ENCODE measurements around the gene GOLGA8S. TPM values are rescaled to one million over a fixed set of nuclear protein-coding genes. Genes with fewer than 3 reads are reported as not detected.
"Not testable (repeated sequence)": the region's sequence is repeated elsewhere in the genome, so short reads cannot be mapped to it uniquely, and the experiment has no call there.

The GOLGA8S gene, protein sequence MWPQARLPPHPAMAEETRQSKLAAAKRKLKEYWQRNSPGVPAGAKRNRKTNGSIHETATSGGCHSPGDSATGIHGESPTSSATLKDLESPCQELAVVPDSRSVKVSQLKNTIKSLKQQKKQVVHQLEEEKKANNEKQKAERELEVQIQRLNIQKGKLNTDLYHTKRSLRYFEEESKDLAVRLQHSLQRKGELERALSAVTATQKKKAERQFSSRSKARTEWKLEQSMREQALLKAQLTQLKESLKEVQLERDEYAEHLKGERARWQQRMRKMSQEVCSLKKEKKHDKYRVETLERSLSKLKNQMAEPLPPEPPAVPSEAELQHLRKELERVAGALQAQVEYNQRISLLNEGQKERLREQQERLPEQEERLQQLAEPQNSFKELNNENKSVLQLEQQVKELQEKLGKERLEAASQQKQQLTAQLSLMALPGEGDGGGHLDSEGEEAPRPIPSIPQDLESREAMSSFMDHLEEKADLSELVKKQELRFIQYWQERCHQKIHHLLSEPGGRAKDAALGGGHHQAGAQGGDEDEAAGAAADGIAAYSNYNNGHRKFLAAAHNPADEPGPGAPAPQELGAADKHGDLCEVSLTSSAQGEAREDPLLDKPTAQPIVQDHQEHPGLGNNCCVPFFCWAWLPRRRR
- under 1 TPM in 3 of 6 donors, not detected in 3; 0.17 to 0.34 (median 0.33) TPM for total RNA-seq

DNA sequence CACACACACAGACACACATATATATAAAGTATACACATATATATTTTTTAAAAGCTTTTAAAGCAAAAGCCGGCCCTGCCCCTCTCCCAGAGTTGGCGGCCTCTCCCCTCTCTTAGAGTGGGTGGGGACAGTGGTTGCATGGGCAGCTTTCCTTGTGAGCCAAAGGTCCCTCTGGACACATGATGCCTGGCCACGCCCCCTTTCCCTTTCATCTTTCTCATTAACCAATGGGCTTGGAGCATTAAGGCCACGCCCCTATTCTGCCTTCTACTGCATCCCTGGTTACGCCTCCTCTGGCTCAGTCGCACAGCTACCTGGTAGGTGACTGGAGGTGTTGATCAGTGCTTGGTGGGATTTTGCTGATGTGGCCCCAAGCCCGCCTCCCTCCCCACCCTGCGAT is at the start of gene GOLGA8S:
GOLGA8S (plus strand) TSS at position 301 of the 400 bp plus-strand sequence; CDS start at position 363, 62 bp downstream.
- not testable (repeated sequence) for H3K4me1 ChIP-seq; H3K27ac ChIP-seq; DNase-seq; H3K4me3 ChIP-seq; ATAC-seq (ENCODE audit: low FRiP score in 2 of 2); H3K36me3 ChIP-seq; H3K9me3 ChIP-seq; H3K27me3 ChIP-seq
- WGBS, 2 donors, result no CpG with 5 or more reads among the region's 8 CpGs

DNA sequence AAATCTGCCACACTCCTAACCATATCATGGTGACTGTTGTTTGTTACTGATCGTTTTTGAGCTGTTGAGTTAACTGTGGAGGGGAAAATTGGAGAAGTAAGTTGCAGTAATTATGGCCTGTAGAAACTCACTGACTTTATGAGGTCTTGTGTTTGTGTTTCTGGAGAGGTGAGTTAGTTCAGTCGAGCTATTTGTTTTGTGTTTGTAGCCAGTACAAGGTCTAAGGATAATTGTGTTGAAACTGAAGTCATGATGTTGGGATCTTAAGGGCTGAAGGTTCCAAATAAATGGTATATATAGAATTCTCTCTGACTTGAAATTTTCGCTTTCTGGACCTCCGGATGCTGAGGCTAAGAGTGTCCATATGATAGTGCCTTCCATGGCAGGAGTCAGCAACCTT is 49.7 kb upstream of the GOLGA8S start:
- Histone ChIP-seq H3K4me1 (peaks cover 7 to 17% (median 10%) of the 10 kb centered on the region in 4 donors), H3K4me3 (peak overlapping the region in 1 of 4 donors; percentile 55), H3K36me3 (peaks cover 5 to 21% (median 12%) of the 10 kb centered on the region in 4 donors)
- not testable (repeated sequence) for DNase-seq; H3K9me3 ChIP-seq; H3K27ac ChIP-seq; ATAC-seq (ENCODE audit: low FRiP score in 2 of 2); H3K27me3 ChIP-seq
- 53 to 60% methylated on average over 4 of the region's 4 CpGs for WGBS, 2 donors

DNA sequence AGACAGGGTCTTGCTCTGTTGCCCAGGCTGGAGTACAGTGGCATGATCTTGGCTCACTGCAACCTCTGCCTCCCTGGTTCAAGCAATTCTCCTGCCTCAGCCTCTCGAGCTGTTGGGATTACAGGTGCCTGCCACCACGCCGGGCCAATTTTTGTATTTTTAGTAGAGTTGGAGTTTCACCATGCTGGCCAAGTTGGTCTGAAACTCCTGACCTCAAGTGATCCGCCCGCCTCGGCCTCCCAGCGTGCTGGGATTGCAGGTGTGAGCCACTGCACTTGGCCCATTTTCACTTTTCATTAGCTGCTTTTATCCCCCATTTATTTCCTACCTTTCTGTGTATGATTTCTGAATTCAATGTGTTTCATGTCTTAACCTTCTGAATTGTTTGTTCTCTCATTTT is 48.6 kb upstream of the GOLGA8S start:
- not testable (repeated sequence) for H3K4me3 ChIP-seq; H3K27me3 ChIP-seq; H3K9me3 ChIP-seq; ATAC-seq (ENCODE audit: low FRiP score in 2 of 2); H3K27ac ChIP-seq
- DNase-seq, result peak in 1 of 2 donors; percentile 24
- Histone ChIP-seq H3K36me3 (peaks cover 12 to 32% (median 19%) of the 10 kb centered on the region in 4 donors), H3K4me1 (peaks cover 7 to 17% (median 10%) of the 10 kb centered on the region in 4 donors)
- 96% methylated on average over 7 of the region's 7 CpGs for WGBS, 2 donors

- not testable (repeated sequence) for H3K27ac ChIP-seq; ATAC-seq (ENCODE audit: low FRiP score in 2 of 2); H3K4me3 ChIP-seq
Observed at GRCh38 chr15:23311233-23311632, 43.3 kb upstream of the GOLGA8S start.

DNA sequence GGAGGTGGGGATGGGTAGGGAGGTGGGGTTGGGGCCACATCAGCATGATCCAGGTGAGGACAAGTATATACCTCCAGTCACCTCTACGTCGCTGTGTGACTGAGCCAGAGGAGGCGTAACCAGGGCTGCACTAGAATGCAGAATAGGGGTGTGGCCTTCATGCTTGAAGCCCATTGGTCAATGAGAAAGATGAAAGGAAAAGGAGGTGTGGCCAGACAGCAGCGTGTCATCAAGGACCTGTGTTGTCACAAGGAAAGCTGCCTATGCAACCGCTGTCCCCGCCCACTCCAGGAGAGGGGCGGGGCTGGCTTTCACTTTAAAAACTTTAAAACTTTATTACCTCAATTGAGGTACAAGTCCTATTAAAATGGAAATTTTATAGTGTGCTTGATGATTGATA is 20.5 kb upstream of the GOLGA8S start, which contains the start of gene GOLGA6L26:
GOLGA6L26 (minus strand) TSS at position 101 of the 400 bp plus-strand sequence; CDS start at position 40, 61 bp downstream.
- WGBS, 2 donors, result no CpG with 5 or more reads among the region's 7 CpGs
- H3K27ac ChIP-seq; H3K36me3 ChIP-seq; H3K4me3 ChIP-seq; H3K9me3 ChIP-seq; DNase-seq; H3K4me1 ChIP-seq; ATAC-seq (ENCODE audit: low FRiP score in 2 of 2); H3K27me3 ChIP-seq: not testable (repeated sequence)

More at GRCh38 chr15:23311233-23311632, 43.3 kb upstream of the GOLGA8S start:
- DNase-seq, result peak in 1 of 2 donors; percentile 12
- not testable (repeated sequence) for H3K4me1 ChIP-seq, H3K9me3 ChIP-seq, H3K27me3 ChIP-seq
- peaks cover 12 to 36% (median 25%) of the 10 kb centered on the region in 4 donors for H3K36me3 ChIP-seq
- 85 to 93% methylated on average over 7 to 11 of the region's 13 CpGs for WGBS, 2 donors

- H3K27me3 ChIP-seq; H3K9me3 ChIP-seq; DNase-seq; H3K36me3 ChIP-seq; ATAC-seq (ENCODE audit: low FRiP score in 2 of 2); H3K27ac ChIP-seq; H3K4me3 ChIP-seq; H3K4me1 ChIP-seq: not testable (repeated sequence)
- no CpG with 5 or more reads among the region's 5 CpGs for WGBS, 2 donors
Observed at GRCh38 chr15:23362622-23363021, 8.1 kb downstream of the GOLGA8S start.

DNA sequence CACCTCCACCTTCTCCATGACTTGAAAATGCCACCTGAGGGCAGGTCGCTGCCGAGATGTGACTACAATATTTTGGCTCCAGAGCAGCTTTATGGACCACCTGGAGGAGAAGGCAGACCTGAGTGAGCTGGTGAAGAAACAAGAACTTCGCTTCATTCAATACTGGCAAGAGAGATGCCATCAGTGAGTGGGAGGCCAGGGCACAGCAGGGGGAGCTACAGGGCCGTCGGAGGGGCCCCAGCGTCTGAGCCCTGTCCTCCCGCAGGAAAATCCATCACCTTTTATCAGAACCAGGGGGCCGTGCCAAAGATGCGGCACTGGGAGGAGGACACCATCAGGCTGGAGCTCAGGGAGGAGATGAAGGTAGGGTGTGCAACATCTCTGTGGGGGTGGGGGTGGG is 9.7 kb downstream of the GOLGA8S start:
- not testable (repeated sequence) for H3K4me1 ChIP-seq; H3K27ac ChIP-seq; H3K9me3 ChIP-seq; H3K4me3 ChIP-seq; ATAC-seq (ENCODE audit: low FRiP score in 2 of 2); H3K36me3 ChIP-seq; DNase-seq; H3K27me3 ChIP-seq
- WGBS, 2 donors, result 36 to 62% methylated on average over 4 to 6 of the region's 9 CpGs

- H3K27me3 ChIP-seq, result no peaks in the 10 kb centered on the region
- H3K4me3 ChIP-seq, result no peak overlapping the region
- no peak for ATAC-seq (ENCODE audit: low FRiP score in 2 of 2)
- no peaks in the 10 kb centered on the region for H3K36me3 ChIP-seq
- TF ChIP-seq POLR2A (IDR thresholded peaks at IDR 0.05) (no peak), POLR2AphosphoS5 (IDR thresholded peaks at IDR 0.05) (no peak), CTCF (IDR thresholded peaks at IDR 0.05) (no peak), EP300 (IDR thresholded peaks at IDR 0.05) (no peak)
- H3K9me3 ChIP-seq, result no peaks in the 10 kb centered on the region
- 74 to 84% methylated on average over 2 of the region's 2 CpGs for WGBS, 2 donors
- no peak overlapping the region for H3K27ac ChIP-seq
- H3K4me1 ChIP-seq, result no peaks in the 10 kb centered on the region
- no peak for DNase-seq
Observed at GRCh38 chr15:23370578-23370977, 16.0 kb downstream of the GOLGA8S start.

DNA sequence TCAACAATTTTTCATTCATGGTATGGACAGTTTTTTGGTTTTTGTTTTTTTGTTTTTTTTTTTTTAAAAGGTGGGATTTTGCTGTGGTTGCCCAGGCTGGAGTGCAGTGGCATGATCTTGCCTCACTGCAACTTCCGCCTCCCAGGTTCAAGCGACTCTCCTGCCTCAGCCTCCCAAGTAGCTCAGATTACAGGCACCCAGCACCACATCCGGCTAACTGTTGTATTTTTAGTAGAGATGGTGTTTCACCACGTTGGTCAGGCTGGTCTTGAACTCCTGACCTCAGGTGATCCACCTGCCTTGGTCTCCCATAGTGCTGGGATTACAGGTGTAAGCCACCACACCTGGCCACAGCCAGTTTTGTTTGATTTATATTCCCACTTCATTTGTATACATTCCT is 16.6 kb downstream of the GOLGA8S start:
- DNase-seq; H3K36me3 ChIP-seq; ATAC-seq (ENCODE audit: low FRiP score in 2 of 2); H3K27me3 ChIP-seq; H3K9me3 ChIP-seq; H3K4me3 ChIP-seq; H3K4me1 ChIP-seq; H3K27ac ChIP-seq: not testable (repeated sequence)
- WGBS, 2 donors, result 60 to 80% methylated on average over 4 of the region's 4 CpGs

DNA sequence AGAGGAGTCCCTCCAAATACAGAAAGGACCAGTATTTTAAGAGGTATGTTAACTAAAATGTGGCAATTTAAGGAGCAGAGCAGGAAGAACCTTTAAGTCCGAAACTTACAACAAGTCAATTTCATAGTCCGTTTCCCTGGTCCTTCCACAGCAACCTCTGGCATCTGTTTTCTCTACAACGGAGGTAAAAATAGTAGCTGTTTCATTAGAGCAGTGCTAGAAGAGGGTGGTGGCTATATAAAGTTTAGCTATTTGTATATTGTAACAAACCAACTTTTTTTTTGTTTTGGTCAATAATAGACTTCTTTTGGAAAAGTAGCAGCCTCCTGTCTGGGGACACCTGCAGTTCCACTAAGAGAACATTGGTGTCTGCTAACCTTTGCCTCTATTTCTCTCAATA is 17.3 kb downstream of the GOLGA8S start:
- DNase-seq; H3K4me1 ChIP-seq; H3K4me3 ChIP-seq; H3K9me3 ChIP-seq; H3K27me3 ChIP-seq; ATAC-seq (ENCODE audit: low FRiP score in 2 of 2); H3K36me3 ChIP-seq; H3K27ac ChIP-seq: not testable (repeated sequence)
- 81 to 82% methylated on average over 3 of the region's 3 CpGs for WGBS, 2 donors

All from upper lobe of left lung (tissue), 6 donors.